Activated CD8-positive, alpha-beta memory T cell treated with anti-CD3 and anti-CD28 coated beads, Interleukin-2, amount 50 U/mL, for 4 hours (primary cell): ENCODE measurements around the gene MYL6B.

Experiments
- DNase-seq: peaks from one replicate; pipeline ENCODE4 v3.0.0-alpha.2; 2020

Gene MYL6B

GRCh38 chr12:56124133-56124532, 28.3 kb upstream of the MYL6B start:
- no peak for DNase-seq

- no peak for DNase-seq
These were observed 25.6 kb upstream of the MYL6B start for GRCh38 chr12:56126732-56127239.

- DNase-seq, result no peak
These were observed 24.9 kb upstream of the MYL6B start for GRCh38 chr12:56127485-56127887.

GRCh38 chr12:56127888-56128669, 24.3 kb upstream of the MYL6B start, which contains the start of gene ESYT1:
Gene ESYT1 (plus strand): TSS chr12:56128267. CDS start chr12:56128320, 53 bp downstream.
- peak; percentile 94 for DNase-seq

GRCh38 chr12:56128670-56129205, 23.6 kb upstream of the MYL6B start:
- no peak for DNase-seq

GRCh38 chr12:56129206-56129941, 23.0 kb upstream of the MYL6B start:
- DNase-seq, result peak; percentile 69

GRCh38 chr12:56129942-56130495, 22.4 kb upstream of the MYL6B start:
- no peak for DNase-seq

GRCh38 chr12:56130876-56131275, 21.5 kb upstream of the MYL6B start:
- no peak for DNase-seq

GRCh38 chr12:56134897-56135296, 17.5 kb upstream of the MYL6B start:
- no peak for DNase-seq

GRCh38 chr12:56137853-56138571, 14.4 kb upstream of the MYL6B start:
- DNase-seq, result no peak

GRCh38 chr12:56141946-56142784, 10.2 kb upstream of the MYL6B start:
- DNase-seq, result no peak

- no peak for DNase-seq
These were observed 9.2 kb upstream of the MYL6B start for GRCh38 chr12:56143217-56143616.

GRCh38 chr12:56143870-56144269, 8.5 kb upstream of the MYL6B start:
- no peak for DNase-seq

GRCh38 chr12:56145217-56145616, 7.2 kb upstream of the MYL6B start:
- no peak for DNase-seq

- no peak for DNase-seq
These were observed 5.6 kb upstream of the MYL6B start for GRCh38 chr12:56146492-56147460.

- DNase-seq, result no peak
These were observed 1.8 kb upstream of the MYL6B start for GRCh38 chr12:56150563-56150962.

GRCh38 chr12:56151672-56152131, 685 bp upstream of the MYL6B start:
- peak; percentile 65 for DNase-seq

- DNase-seq, result no peak
These were observed 630 bp downstream of the MYL6B start for GRCh38 chr12:56152756-56153677.

- DNase-seq, result no peak
These were observed 1.3 kb downstream of the MYL6B start for GRCh38 chr12:56153678-56154065.
